Common myeloid progenitor, CD34-positive (primary cell): Measurements from ENCODE around the gene VEGFB.

Experiments used
- CTCF ChIA-PET: fragments of 350-600 bp; sonication (Branson Sonifier 250); formaldehyde crosslinking; loops from one replicate; lab custom pipeline; 2021; ENCODE audit warnings: antibody characterized with exemption; lab: Charles Lee
- POLR2A ChIA-PET: fragments of 350-600 bp; sonication (Branson Sonifier 250); formaldehyde crosslinking; loops from one replicate; lab custom pipeline; 2021; ENCODE audit warnings: antibody characterized with exemption; lab: Charles Lee
- DNase-seq, 3 donors: peaks; one replicate each; pipeline versions ENCODE4 v3.0.0 to v3.0.0-alpha.2; 2013
- H3K27ac ChIP-seq, 2 experiments: 1 replicate in 1 of 2; 2 replicates in 1 of 2; pipeline ENCODE4 v1.7.0; 2013; ENCODE audit warnings: inconsistent platforms in 2 of 2, low read length in 2 of 2, mild to moderate bottlenecking in 2 of 2, low read depth in 1 of 2, moderate library complexity in 1 of 2; ENCODE audit not compliant: severe bottlenecking in 2 of 2, insufficient read depth in 1 of 2, poor library complexity in 1 of 2
- H3K27me3 ChIP-seq, 5 experiments: replicated peaks in 2 of 5; 1 replicate in 3 of 5; 2 replicates in 2 of 5; pipeline versions ENCODE4 v1.6.1 to v1.7.0; 2013; ENCODE audit warnings: low read length in 4 of 5, mild to moderate bottlenecking in 2 of 5, moderate library complexity in 2 of 5, inconsistent platforms in 1 of 5; ENCODE audit not compliant: insufficient read depth in 5 of 5, control insufficient read depth in 4 of 5
- H3K36me3 ChIP-seq, 4 experiments: 1 replicate in 2 of 4; 2 replicates in 2 of 4; pipeline versions ENCODE4 v1.6.1 to v1.7.0; 2013; ENCODE audit warnings: low read length in 3 of 4, control low read depth in 1 of 4, mild to moderate bottlenecking in 1 of 4; ENCODE audit not compliant: control insufficient read depth in 4 of 4, insufficient read depth in 4 of 4
- H3K4me1 ChIP-seq, 4 experiments: 1 replicate in 3 of 4; 2 replicates in 1 of 4; pipeline versions ENCODE4 v1.6.1 to v1.7.1; 2013; ENCODE audit warnings: low read length in 3 of 4, mild to moderate bottlenecking in 3 of 4, control low read depth in 1 of 4, inconsistent platforms in 1 of 4, moderate library complexity in 1 of 4; ENCODE audit not compliant: control insufficient read depth in 4 of 4, insufficient read depth in 4 of 4; ENCODE audit errors: control extremely low read depth in 1 of 4
- H3K4me3 ChIP-seq, 7 experiments: 1 replicate in 4 of 7; 2 replicates in 3 of 7; pipeline versions ENCODE4 v1.5.1 to v1.7.0; 2013; ENCODE audit warnings: mild to moderate bottlenecking in 7 of 7, low read length in 6 of 7, moderate library complexity in 6 of 7, inconsistent platforms in 2 of 7, low read depth in 2 of 7, control low read depth in 1 of 7; ENCODE audit not compliant: insufficient read depth in 4 of 7, control insufficient read depth in 1 of 7; ENCODE audit errors: extremely low read depth in 1 of 7
- H3K9me3 ChIP-seq, 5 experiments: 1 replicate in 4 of 5; 2 replicates in 1 of 5; pipeline versions ENCODE4 v1.6.1 to v1.7.1; 2013; ENCODE audit warnings: low read length in 4 of 5, mild to moderate bottlenecking in 2 of 5, inconsistent platforms in 1 of 5, low read depth in 1 of 5, moderate library complexity in 1 of 5; ENCODE audit not compliant: control insufficient read depth in 4 of 5, insufficient read depth in 2 of 5; ENCODE audit errors: control extremely low read depth in 1 of 5
- WGBS: methylation state at CpG from one replicate; pipeline ENCODE4 v1.1.5; 2013; ENCODE audit not compliant: insufficient coverage; 5-methylcytosine and 5-hydroxymethylcytosine counted together

The VEGFB gene

DNA sequence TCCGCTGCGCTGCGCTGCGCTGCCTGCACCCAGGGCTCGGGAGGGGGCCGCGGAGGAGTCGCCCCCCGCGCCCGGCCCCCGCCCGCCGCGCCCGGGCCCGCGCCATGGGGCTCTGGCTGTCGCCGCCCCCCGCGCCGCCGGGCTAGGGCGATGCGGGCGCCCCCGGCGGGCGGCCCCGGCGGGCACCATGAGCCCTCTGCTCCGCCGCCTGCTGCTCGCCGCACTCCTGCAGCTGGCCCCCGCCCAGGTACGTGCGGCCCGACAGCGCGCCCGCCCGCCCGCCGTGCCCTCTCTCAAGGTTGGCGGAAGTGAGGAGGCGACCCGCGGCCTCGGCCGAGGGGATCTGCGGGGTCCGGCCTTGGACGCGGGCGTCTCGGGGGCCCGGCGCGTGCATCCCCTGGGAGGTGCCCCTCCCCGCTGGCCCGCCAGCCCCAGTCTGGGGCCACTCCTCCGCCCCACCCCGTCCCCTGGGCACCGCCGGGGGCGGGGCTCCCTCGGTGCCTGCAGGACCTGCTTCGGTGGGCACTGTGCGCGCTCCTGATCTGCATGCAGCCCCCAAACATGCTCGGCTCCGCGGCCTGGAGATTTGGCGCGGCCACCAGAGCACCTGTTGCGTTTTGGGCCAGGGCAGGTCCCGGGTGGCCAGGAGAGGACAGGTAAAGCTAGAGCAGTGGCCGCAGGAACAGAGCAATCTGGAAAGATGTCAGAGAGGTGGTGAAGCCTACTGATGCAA is 429 bp downstream of the VEGFB start:
- peak in 2 of 3 donors; percentile 61 to 74 for DNase-seq
- POLR2A ChIA-PET = interaction anchor here (0.5 to 1.0 kb wide), 3 partner anchors 27 to 1453 kb away, joined by 3 read pairs; no protein-coding TSS in a partner anchor
- Histone ChIP-seq H3K4me1 (peaks cover under 1 to 40% (median 37%) of the 10 kb centered on the region in 4 experiments), H3K4me3 (peak overlapping the region; percentile 29 to 84 (median 70)), H3K9me3 (no peaks in the 10 kb centered on the region), H3K36me3 (peaks cover 0 to 17% (median 16%) of the 10 kb centered on the region in 4 experiments), H3K27me3 (no peaks in the 10 kb centered on the region), H3K27ac (peak overlapping the region in 1 of 2 experiments; percentile 58)
- CTCF ChIA-PET = interaction anchor here (2.1 to 3.2 kb wide), 2 partner anchors 10 to 29 kb away, joined by 11 to 13 read pairs; partner anchors contain the start of gene FERMT3
- under 1% methylated on average over 50 of the region's 80 CpGs for WGBS

DNA sequence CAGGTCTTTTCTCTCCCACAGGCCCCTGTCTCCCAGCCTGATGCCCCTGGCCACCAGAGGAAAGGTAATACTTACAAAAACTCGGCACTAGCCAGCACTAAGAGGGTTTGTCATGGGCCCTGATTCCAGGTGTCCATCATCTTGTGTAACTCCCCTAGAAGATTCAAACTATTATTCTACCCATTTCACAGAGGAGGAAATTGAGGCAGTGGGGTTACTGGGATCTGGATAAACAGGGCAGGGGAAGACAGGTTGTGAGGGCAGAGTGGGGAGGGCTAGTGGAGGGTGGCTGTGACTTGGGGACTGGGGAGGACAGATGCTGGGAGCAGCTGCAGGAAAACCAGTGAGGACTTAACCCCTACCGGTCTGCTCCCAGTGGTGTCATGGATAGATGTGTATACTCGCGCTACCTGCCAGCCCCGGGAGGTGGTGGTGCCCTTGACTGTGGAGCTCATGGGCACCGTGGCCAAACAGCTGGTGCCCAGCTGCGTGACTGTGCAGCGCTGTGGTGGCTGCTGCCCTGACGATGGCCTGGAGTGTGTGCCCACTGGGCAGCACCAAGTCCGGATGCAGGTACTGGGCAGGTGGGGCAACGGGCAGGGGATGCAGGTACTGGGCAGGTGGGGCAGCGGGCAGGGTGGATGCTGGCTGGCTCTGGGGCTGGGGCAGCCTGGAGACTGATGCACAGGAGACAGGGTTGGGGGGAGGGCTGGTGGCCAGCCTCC is 1.2 kb downstream of the VEGFB start:
- Histone ChIP-seq H3K27ac (peak overlapping the region in 1 of 2 experiments; percentile 58), H3K4me1 (peaks cover 2 to 42% (median 41%) of the 10 kb centered on the region in 4 experiments), H3K36me3 (peaks cover 0 to 17% (median 16%) of the 10 kb centered on the region in 4 experiments), H3K27me3 (no peaks in the 10 kb centered on the region), H3K4me3 (peak overlapping the region in 6 of 7 experiments; percentile 35 to 84 (median 72)), H3K9me3 (no peaks in the 10 kb centered on the region)
- POLR2A ChIA-PET = interaction anchor here (0.8 to 1.2 kb wide), 2 partner anchors 29 to 31 kb away, joined by 3 read pairs; partner anchors contain the start of gene FERMT3
- CTCF ChIA-PET = interaction anchor here (1.1 to 3.2 kb wide), 5 partner anchors 9 to 30 kb away, joined by 3 to 13 read pairs (median 6); partner anchors contain the start of gene FERMT3
- no peak for DNase-seq
- WGBS = 95% methylated on average over 8 of the region's 12 CpGs

DNA sequence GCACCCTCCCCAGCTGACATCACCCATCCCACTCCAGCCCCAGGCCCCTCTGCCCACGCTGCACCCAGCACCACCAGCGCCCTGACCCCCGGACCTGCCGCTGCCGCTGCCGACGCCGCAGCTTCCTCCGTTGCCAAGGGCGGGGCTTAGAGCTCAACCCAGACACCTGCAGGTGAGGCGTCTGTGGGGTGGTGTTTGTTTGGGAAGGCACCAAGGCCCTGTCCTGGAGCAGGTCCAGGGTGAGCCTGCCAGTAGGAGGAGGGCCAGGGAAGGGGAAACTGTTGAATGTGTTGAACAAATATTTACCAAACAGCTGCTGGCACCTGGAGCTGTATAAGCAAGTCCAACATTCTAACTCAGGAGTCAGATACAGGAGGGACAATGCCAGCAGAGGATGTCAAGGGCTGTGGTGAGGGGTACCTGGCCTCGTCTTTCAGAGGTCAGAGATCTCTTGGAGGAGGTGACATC is 3.1 kb downstream of the VEGFB start:
- ChIA-PET CTCF (interaction anchor here (1.6 to 2.8 kb wide), 3 partner anchors 10 to 32 kb away, joined by 6 to 15 read pairs (median 7); partner anchors contain the start of gene FERMT3), POLR2A (no interaction called here)
- no peak overlapping the region for H3K27ac ChIP-seq
- H3K36me3 ChIP-seq = peaks cover 0 to 19% (median 16%) of the 10 kb centered on the region in 4 experiments
- H3K4me1 ChIP-seq = peaks cover 2 to 42% (median 36%) of the 10 kb centered on the region in 4 experiments
- no peaks in the 10 kb centered on the region for H3K27me3 ChIP-seq
- no peak for DNase-seq
- no peaks in the 10 kb centered on the region for H3K9me3 ChIP-seq
- no peak overlapping the region for H3K4me3 ChIP-seq
- 100% methylated on average over 3 of the region's 12 CpGs for WGBS

DNA sequence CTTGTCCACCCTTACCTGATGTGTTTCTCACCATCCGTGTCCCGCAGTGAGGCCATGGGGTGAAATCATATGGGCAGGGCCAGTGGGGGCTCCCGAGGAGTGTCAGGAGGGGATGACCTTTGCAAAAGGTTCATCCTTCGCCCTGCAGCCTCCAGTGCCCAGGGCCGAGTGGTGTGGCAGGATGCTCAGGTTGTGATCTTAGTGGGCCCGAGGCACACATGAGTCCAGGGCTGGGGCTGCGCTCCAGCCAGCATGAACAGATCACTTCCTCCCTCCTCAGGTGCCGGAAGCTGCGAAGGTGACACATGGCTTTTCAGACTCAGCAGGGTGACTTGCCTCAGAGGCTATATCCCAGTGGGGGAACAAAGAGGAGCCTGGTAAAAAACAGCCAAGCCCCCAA is 3.7 kb downstream of the VEGFB start:
- Histone ChIP-seq H3K27ac (no peak overlapping the region), H3K4me3 (no peak overlapping the region), H3K27me3 (no peaks in the 10 kb centered on the region), H3K4me1 (peaks cover 4 to 47% (median 42%) of the 10 kb centered on the region in 4 experiments), H3K36me3 (peaks cover 0 to 22% (median 16%) of the 10 kb centered on the region in 4 experiments), H3K9me3 (no peaks in the 10 kb centered on the region)
- ChIA-PET POLR2A (no interaction called here), CTCF (interaction anchor here (1.1 to 2.8 kb wide), 3 partner anchors 21 to 33 kb away, joined by 4 to 15 read pairs (median 7); partner anchors contain the start of gene FERMT3)
- no peak for DNase-seq
- WGBS = 97% methylated on average over 6 of the region's 9 CpGs

DNA sequence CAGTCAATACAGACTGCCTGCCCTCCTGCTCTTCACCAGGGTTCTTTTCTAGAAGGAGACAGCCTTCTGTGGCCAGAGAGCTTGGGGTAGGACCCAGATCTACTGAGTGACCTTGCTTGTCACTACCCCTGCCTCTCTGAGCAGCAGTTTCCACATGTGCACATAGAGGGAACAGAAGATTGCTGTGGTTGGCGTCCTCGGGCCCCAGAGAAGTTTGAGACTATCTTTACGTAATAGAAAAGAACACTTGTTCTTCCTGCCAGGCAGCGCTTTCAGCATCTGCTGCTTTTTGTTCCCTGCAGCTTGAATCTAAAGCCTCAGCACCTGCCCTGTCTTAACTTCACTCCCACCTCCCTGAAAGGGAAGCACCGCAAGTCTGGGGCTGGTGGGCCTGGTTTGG is 4.6 kb downstream of the VEGFB start:
- Histone ChIP-seq H3K36me3 (peaks cover 0 to 31% (median 25%) of the 10 kb centered on the region in 4 experiments), H3K27me3 (no peaks in the 10 kb centered on the region), H3K27ac (no peak overlapping the region), H3K9me3 (no peaks in the 10 kb centered on the region), H3K4me3 (no peak overlapping the region), H3K4me1 (peaks cover 4 to 51% (median 44%) of the 10 kb centered on the region in 4 experiments)
- WGBS = 95% methylated on average over 4 of the region's 5 CpGs
- DNase-seq = no peak
- CTCF ChIA-PET = interaction anchor here (0.8 to 2.1 kb wide), 5 partner anchors 11 to 33 kb away, joined by 3 to 15 read pairs (median 4); partner anchors contain the start of gene FERMT3
- POLR2A ChIA-PET = no interaction called here

DNA sequence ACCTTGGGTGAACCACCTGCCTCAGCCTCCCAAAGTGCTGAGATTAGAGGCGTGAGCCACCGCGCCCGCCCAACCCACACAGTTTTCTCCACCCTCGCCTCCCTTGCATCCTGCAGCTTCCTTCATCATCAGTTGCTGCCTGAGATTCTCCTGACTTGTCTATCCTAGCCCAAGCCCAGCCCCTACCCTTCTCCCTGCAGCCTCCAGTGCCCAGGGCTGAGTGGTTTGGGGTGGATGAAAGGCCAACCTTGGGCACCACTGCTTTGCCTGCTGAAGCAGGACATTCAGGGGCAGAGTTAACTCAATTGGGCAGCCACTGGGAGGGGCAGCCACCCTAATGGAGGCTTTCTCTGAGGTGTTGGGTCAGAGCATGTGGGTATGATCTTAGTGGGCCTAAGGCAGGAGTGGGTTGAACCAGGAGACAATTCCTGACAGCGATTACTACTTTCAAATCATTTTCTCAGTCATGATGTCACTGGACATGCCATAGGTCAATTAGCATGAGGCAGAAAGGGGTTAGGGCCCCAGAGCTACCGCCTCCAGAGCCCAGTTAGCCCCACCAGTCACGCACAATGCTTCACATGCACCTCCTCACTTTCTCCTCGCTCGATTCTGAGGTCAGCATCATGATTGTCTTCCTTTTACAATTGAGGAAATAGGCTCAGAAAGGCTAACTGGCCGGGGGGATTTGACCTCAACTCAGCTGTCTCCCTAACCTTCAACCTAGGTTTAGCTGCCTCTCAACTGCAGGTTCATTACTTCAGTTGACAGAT is 5.5 kb downstream of the VEGFB start:
- POLR2A ChIA-PET = interaction anchor here (0.5 to 7.6 kb wide), 3 partner anchors 32 to 43 kb away, joined by 3 to 74 read pairs (median 4); partner anchors contain the start of gene FERMT3
- DNase-seq = peak in 2 of 3 donors; percentile 59 to 68
- H3K27ac ChIP-seq = peak overlapping the region; percentile 96 to 97
- H3K9me3 ChIP-seq = no peaks in the 10 kb centered on the region
- H3K36me3 ChIP-seq = peaks cover 0 to 35% (median 28%) of the 10 kb centered on the region in 4 experiments
- peak overlapping the region in 5 of 7 experiments; percentile 63 to 91 (median 85) for H3K4me3 ChIP-seq
- WGBS = 77% methylated on average over 11 of the region's 11 CpGs
- CTCF ChIA-PET = interaction anchor here (1.2 to 1.5 kb wide), 2 partner anchors 10 to 33 kb away, joined by 3 to 5 read pairs; partner anchors contain the start of gene FERMT3
- no peaks in the 10 kb centered on the region for H3K27me3 ChIP-seq
- peaks cover 4 to 56% (median 49%) of the 10 kb centered on the region in 4 experiments for H3K4me1 ChIP-seq
